Right lobe of liver (tissue), 4 donors: ENCODE measurements around the gene CPNE1.

Experiments used
- CTCF ChIP-seq, 4 donors: fragments of 200-600 bp in 3 of 4; fragments of 450-650 bp in 1 of 4; IDR thresholded peaks; one replicate each; pipeline versions ENCODE4 v1.5.1 to v1.8.0; 2016 to 2022; ENCODE audit warnings: antibody characterized with exemption in 4 of 4, mild to moderate bottlenecking in 2 of 4
- POLR2A ChIP-seq: fragments of 450-650 bp; IDR thresholded peaks from one replicate; pipeline ENCODE4 v1.6.1; 2017; ENCODE audit warnings: antibody characterized with exemption, mild to moderate bottlenecking
- donor health status: DM: no; HTN: no; CAD: no.
- donor health status: DM: no; HTN: no; CAD: no.
- donor health status: DM: no; HTN: yes; CAD: no.

GRCh38 chr20:35680452-35681183, 15.9 kb upstream of the CPNE1 start:
- TF ChIP-seq POLR2A (no peak), CTCF (IDR thresholded peaks at IDR 0.05) (no peak)
